Measurements from ENCODE around the gene CHKA. TPM values are rescaled to one million over a fixed set of nuclear protein-coding genes. Genes with fewer than 3 reads are reported as not detected.

Gene CHKA
- total RNA-seq, 1 donor from 2014 or later = 18.2 TPM

DNA sequence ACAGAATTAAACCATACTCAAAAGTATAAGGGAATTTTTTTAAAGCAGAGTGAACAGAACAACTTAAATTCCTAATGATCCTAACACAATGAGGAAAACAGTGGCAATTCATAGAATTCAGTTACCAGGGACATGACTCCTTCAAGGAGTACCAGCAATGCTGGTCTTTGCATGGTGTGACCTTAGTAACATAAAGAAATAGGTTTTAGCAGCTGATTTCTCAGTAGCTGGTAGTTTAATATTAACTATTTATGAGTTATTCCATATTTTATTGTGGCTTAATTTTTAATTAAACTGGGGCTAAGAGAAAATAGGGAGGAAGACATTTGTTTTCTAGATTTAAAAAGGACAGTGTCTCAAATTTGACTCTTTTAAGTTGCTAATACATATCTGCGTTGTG is 30.9 kb downstream of the CHKA start:
- intact Hi-C loops (cut with DNase I) = no loop called here
- TF ChIP-seq POLR2A (IDR thresholded peaks at IDR 0.05) (no peak), POLR2AphosphoS5 (IDR thresholded peaks at IDR 0.05; ENCODE audit: insufficient read depth in 1 of 2, low read depth in 1 of 2) (no peak)
- TF ChIP-seq, protein P1, sequence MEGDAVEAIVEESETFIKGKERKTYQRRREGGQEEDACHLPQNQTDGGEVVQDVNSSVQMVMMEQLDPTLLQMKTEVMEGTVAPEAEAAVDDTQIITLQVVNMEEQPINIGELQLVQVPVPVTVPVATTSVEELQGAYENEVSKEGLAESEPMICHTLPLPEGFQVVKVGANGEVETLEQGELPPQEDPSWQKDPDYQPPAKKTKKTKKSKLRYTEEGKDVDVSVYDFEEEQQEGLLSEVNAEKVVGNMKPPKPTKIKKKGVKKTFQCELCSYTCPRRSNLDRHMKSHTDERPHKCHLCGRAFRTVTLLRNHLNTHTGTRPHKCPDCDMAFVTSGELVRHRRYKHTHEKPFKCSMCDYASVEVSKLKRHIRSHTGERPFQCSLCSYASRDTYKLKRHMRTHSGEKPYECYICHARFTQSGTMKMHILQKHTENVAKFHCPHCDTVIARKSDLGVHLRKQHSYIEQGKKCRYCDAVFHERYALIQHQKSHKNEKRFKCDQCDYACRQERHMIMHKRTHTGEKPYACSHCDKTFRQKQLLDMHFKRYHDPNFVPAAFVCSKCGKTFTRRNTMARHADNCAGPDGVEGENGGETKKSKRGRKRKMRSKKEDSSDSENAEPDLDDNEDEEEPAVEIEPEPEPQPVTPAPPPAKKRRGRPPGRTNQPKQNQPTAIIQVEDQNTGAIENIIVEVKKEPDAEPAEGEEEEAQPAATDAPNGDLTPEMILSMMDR (IDR thresholded peaks at IDR 0.05) = no peak
- no peak for DNase-seq (ENCODE audit: extremely low spot score in 2 of 2)
- H3K4me3 ChIP-seq = no peak overlapping the region
- H3K27me3 ChIP-seq = no peaks in the 10 kb centered on the region
- no peaks in the 10 kb centered on the region for H3K36me3 ChIP-seq
- H3K9me3 ChIP-seq = no peaks in the 10 kb centered on the region
- H3K4me1 ChIP-seq = no peaks in the 10 kb centered on the region
- no peak overlapping the region for H3K27ac ChIP-seq

DNA sequence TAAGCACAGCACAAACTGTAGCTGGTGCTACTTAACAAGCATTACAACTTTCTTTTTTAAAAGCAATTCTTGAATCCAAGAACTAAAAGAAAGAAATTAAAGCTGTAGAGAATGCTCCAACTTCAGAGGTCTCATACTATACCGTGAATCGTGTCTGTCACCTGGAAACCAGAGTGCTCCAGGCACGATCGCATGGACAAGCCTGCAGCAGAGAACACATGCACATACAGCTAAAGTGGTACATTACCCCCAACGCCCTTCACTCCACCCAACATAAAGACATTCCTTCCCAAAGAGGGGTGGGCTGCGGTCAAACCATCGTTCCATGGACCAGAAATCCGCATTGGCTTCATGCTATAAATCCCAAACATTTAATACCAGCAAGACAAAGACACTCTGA is 31.5 kb downstream of the CHKA start:
- H3K4me1 ChIP-seq = no peaks in the 10 kb centered on the region
- H3K27me3 ChIP-seq = no peaks in the 10 kb centered on the region
- DNase-seq (ENCODE audit: extremely low spot score in 2 of 2) = no peak
- H3K9me3 ChIP-seq = no peaks in the 10 kb centered on the region
- TF ChIP-seq POLR2AphosphoS5 (IDR thresholded peaks at IDR 0.05; ENCODE audit: insufficient read depth in 1 of 2, low read depth in 1 of 2) (no peak), POLR2A (IDR thresholded peaks at IDR 0.05) (no peak)
- TF ChIP-seq, protein P1 (IDR thresholded peaks at IDR 0.05) = no peak
- H3K4me3 ChIP-seq = no peak overlapping the region
- intact Hi-C loops (cut with DNase I) = no loop called here
- H3K36me3 ChIP-seq = no peaks in the 10 kb centered on the region
- H3K27ac ChIP-seq = no peak overlapping the region

DNA sequence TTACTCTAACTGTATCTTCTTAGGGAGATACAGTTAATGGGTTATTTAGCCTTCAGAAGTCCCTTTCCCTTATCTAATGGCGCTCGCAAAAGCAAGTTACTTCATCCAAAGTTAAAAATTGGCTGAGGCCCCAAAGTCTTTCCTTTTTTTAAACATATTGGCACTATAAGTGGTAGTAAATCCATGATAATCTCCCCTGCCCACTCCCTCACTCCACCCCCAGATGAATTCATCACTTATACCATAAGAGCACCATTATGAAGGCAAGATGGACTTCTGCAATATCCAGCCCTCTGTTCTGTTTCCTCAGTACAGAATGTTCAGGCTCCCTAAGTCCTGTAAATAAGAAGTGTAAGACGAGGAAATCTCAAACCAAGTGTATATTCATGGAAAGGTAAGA is 37.7 kb downstream of the CHKA start:
- DNase-seq (ENCODE audit: extremely low spot score in 2 of 2) = no peak
- intact Hi-C loops (cut with DNase I) = no loop called here
- TF ChIP-seq, protein P1 (IDR thresholded peaks at IDR 0.05) = no peak
- TF ChIP-seq POLR2A (IDR thresholded peaks at IDR 0.05) (no peak), POLR2AphosphoS5 (IDR thresholded peaks at IDR 0.05; ENCODE audit: insufficient read depth in 1 of 2, low read depth in 1 of 2) (no peak)

DNA sequence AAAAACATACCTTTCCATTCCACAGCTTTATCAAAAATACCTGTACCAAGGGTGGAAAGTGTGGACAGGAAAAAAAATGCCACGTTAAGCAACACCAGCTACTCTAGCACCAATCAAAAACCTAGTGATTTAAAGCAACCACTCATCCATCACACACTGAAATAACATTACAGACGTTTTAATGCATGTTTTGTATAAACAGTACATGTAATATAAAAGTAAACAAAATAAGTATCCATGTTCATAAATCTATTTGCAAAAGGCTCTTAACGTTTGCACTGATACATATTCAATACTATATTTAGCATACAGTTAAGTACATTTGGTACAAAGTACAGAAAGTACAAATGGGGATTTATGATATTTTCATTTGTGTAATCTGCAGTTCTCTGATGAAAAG is 38.7 kb downstream of the CHKA start:
- H3K27ac ChIP-seq = no peak overlapping the region
- intact Hi-C loops (cut with DNase I) = no loop called here
- H3K9me3 ChIP-seq = no peaks in the 10 kb centered on the region
- no peak overlapping the region for H3K4me3 ChIP-seq
- H3K4me1 ChIP-seq = no peaks in the 10 kb centered on the region
- H3K27me3 ChIP-seq = no peaks in the 10 kb centered on the region
- no peaks in the 10 kb centered on the region for H3K36me3 ChIP-seq
- no peak for TF ChIP-seq POLR2AphosphoS5 (IDR thresholded peaks at IDR 0.05; ENCODE audit: insufficient read depth in 1 of 2, low read depth in 1 of 2)
- TF ChIP-seq POLR2A (IDR thresholded peaks at IDR 0.05) = no peak
- TF ChIP-seq, protein P1 (IDR thresholded peaks at IDR 0.05) = no peak
- no peak for DNase-seq (ENCODE audit: extremely low spot score in 2 of 2)

More for the DNA sequence above, 37.7 kb downstream of the CHKA start:
- no peaks in the 10 kb centered on the region for H3K27me3 ChIP-seq
- no peak overlapping the region for H3K4me3 ChIP-seq
- no peak overlapping the region for H3K27ac ChIP-seq
- no peaks in the 10 kb centered on the region for H3K4me1 ChIP-seq
- no peaks in the 10 kb centered on the region for H3K9me3 ChIP-seq
- H3K36me3 ChIP-seq = no peaks in the 10 kb centered on the region

DNA sequence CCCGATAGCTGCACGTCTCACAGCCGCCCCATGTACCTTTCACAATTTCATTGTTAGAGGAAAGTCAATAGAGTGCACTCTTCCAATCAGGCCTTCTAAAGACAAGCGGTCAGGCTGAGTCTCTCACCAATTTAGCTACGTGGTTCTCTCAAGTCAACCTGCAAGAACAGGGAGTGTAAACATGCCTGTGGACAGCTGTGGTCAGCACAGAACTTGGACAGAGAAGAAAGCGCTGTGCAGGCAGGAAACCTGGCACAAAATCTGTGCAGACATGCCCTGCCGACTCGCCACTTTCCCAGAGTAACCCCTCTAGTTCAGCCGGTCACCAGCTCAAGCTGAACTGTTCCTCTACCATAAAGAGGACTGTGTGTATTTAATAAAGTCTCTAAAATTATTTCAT is 39.5 kb downstream of the CHKA start:
- DNase-seq (ENCODE audit: extremely low spot score in 2 of 2) = no peak
- intact Hi-C loops (cut with DNase I) = no loop called here
- H3K4me1 ChIP-seq = no peaks in the 10 kb centered on the region
- H3K27me3 ChIP-seq = no peaks in the 10 kb centered on the region
- TF ChIP-seq POLR2AphosphoS5 (IDR thresholded peaks at IDR 0.05; ENCODE audit: insufficient read depth in 1 of 2, low read depth in 1 of 2) = no peak
- no peak for TF ChIP-seq POLR2A (IDR thresholded peaks at IDR 0.05)
- TF ChIP-seq, protein P1 (IDR thresholded peaks at IDR 0.05) = no peak
- no peak overlapping the region for H3K4me3 ChIP-seq
- no peaks in the 10 kb centered on the region for H3K9me3 ChIP-seq
- H3K27ac ChIP-seq = no peak overlapping the region
- no peaks in the 10 kb centered on the region for H3K36me3 ChIP-seq

All from vagina (tissue), 2 donors.